T-helper 1 cell (primary cell): ENCODE data around the gene GRIK1.

Experiments
- DNase-seq, 5 donors: peaks; one replicate each; pipeline ENCODE4 v3.0.0-alpha.2; 2012 to 2020

Gene GRIK1

GRCh38 chr21:29661672-29662442 lies 277.9 kb downstream of the GRIK1 start:
- DNase-seq, result no peak

- no peak for DNase-seq
Observed at GRCh38 chr21:29660047-29660720, 279.6 kb downstream of the GRIK1 start.

DNA sequence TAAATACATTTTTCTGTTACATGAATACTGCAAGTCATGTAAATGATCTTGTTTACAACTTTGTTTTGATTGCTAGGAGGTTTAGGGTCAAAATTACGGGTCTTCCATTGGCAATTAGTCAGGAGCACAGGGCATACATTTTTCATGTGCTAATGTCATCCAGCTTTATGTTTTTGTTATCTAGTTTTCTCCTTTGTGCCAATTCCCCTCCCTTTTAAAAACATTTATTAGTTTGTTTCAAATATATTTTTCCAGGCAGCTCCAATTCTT lies 280.9 kb downstream of the GRIK1 start:
- no peak for DNase-seq

DNA sequence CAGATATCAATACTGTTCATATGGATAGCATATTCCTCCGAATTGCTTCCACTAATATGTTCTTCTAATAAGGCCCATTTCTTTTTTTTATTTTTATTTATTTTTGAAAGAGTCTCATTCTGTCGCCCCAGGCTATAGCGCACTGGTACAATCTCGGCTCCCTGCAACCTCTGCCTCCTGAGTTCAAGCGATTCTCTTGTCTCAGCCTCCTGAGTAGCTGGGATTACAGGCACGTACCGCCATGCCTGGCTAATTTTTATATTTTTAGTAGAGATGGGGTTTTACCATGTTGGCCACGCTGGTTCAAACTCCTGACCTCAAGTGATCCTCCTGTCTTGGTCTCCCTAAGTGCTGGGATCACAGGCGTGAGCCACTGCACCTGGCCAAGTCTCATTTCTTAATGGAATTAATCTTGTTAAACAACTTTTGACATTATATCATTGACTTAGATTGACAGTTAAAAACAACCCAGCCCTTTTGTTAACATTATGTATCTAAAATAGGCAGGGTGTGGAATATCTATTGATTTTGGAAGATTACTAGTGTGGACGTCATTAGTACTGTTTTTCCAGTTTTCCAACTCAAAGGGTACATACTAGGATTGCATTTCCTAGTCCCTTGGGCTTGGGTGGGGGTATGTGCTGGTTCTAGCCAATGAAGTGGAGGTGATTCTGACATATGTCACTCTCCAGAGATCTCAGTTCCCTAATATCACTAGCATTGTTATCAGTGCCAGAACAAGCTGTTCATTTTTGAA lies 281.4 kb downstream of the GRIK1 start:
- DNase-seq, result no peak

DNA sequence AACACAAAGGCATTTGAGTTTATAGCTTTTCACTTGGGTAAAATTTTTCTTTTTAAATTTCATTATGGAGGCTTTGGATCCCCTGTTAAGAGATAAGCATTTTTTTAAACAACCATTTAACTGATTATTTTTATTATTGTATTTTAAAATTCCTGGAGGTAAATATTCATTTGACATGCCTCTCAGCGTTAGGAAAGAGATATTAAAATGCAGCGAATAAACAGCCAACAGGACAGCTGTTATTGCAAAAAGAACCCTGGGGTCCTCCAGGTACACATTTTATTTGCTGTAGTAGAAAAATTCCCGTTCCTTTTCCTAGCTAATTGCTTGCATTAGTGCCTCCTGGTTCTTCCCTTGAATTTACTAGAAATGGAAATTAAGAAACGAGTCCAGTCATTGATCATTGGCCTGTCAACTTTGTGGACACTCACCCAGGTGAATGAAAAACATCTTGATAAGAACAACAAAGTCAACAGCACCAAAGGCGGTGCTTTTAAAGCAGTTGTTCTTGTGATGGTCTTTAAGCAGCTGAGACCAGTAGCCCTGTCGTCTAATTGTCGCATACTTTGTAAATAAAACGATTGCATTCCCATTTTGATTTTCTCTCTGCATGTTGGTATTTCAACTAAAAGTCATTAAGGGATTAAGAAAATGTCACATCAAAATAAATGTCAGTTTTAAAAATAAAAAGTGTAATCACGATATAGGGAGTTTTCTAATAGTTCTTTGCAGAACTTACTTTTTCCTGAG lies 282.4 kb downstream of the GRIK1 start:
- DNase-seq, result no peak

GRCh38 chr21:29656504-29657239 lies 283.1 kb downstream of the GRIK1 start:
- peak in 1 of 5 donors; percentile 83 for DNase-seq

- DNase-seq, result no peak
Observed at GRCh38 chr21:29655577-29655976, 284.2 kb downstream of the GRIK1 start.

GRCh38 chr21:29654855-29655254 lies 284.9 kb downstream of the GRIK1 start:
- DNase-seq, result no peak

DNA sequence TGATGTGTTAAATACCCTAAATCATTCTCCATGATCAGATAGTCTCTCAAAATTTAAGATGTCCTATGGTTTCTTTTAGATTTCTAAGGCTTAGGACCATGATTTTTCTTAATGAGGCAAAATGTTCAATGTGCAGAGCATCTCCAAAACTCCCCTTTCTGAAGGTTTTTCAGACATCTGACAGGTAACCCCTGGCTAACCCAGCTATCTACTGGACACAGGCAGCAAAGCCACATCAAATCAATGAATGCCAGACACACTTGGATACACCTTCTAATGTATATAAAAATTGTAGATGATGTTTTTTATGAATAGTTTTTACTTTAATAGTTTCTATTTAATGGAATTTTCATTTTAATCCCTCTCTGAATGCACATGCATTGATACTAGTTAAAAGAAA lies 285.6 kb downstream of the GRIK1 start:
- DNase-seq, result no peak

GRCh38 chr21:29650523-29651022 lies 289.2 kb downstream of the GRIK1 start:
- no peak for DNase-seq

- DNase-seq, result no peak
Observed at GRCh38 chr21:29649406-29649814, 290.4 kb downstream of the GRIK1 start.

- DNase-seq, result no peak
Observed at GRCh38 chr21:29648710-29649240, 291.0 kb downstream of the GRIK1 start.

GRCh38 chr21:29647353-29647781 lies 292.4 kb downstream of the GRIK1 start:
- no peak for DNase-seq

- DNase-seq, result no peak
Observed at GRCh38 chr21:29645666-29646553, 293.9 kb downstream of the GRIK1 start.

DNA sequence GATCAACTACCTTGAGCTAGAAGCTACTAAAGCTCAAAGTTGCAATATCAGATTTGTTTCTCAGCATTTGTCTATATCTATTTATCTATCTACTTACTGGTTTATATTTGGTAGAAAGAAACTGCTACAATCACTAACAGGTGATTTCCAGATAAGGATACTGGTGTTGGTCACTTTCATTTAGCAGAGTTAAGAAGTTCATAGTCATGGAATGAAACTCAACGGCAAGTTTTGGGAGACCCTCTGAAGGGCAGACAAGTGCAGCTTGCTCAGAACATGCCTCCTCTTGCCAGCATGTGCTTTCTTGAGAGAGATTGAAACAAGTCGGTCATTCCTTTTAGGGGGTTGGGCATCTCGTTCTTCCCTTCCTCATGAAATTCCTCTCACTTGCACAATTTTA lies 296.5 kb downstream of the GRIK1 start:
- no peak for DNase-seq

DNA sequence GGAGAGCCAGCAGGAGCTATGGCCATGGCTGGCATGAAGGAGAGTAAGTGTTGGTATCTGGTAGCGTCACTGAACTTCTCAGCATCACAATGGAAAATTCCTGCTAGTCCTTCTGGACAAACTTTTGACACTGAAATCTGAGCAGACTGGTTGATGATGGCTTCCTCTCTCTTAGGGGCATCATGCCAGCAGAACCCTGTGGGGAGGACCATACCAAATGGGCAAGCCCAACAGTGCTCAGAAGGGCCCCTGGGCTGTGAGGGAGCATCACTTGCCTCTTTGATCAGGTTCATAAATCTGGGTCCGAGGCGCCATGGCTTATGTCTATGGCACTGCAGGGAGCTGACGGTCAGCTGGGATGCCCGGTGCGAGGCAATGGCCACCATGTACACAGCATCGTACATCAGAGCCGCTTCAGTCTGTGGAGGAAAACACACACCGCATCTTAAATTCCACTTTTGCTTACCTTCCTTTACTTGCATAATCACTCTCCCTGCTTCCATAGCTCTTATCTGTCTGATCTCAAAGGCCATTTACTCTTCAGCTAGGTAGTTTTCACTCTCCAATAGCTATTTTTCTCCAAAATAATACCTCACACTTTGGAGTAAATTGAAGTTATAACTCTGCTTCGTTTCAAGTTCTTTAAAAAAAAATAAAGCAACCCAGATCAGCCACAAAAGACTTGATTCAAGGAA lies 297.1 kb downstream of the GRIK1 start:
- DNase-seq, result no peak

DNA sequence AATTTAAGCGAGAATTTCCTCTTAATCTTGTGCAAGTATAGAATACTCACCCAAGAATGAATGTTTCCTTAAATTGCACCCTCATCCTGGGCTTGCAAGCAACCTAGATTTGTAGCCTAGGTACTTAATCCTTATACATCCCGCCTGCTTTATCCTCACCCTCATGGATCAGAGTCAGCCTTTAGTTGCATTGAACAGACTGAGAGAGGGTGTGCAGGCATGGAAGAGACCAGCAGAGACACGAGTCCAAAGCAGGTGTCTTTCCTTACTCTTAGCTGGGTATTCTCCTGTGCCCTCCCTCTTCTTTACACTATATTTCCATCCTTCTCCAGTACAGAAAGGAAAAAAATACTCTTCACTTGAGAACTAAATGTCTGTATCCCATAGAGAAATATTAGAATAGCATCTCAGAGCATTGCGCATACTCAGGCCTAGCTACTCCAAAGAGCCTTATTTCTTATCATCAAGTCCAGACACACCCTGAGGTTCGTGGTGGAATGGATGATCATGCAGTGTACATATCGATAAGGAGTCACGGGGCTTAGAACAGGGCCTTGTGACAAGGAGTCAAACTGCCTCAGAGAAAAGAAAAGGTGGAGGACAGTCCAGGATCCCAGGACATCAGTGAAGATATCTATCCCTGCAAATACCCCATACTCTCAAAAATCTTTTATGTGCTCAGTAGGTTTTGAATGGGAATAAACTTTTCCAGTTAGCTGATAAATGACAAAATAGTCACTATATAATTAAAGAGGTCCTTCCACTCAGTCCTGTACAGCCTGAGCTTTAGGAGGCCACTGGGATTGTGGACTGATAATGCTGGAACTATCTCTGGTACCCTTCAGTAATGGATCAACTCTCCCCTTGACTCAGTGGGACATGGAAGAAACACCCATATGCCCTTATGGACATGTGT lies 297.9 kb downstream of the GRIK1 start:
- DNase-seq, result no peak

DNA sequence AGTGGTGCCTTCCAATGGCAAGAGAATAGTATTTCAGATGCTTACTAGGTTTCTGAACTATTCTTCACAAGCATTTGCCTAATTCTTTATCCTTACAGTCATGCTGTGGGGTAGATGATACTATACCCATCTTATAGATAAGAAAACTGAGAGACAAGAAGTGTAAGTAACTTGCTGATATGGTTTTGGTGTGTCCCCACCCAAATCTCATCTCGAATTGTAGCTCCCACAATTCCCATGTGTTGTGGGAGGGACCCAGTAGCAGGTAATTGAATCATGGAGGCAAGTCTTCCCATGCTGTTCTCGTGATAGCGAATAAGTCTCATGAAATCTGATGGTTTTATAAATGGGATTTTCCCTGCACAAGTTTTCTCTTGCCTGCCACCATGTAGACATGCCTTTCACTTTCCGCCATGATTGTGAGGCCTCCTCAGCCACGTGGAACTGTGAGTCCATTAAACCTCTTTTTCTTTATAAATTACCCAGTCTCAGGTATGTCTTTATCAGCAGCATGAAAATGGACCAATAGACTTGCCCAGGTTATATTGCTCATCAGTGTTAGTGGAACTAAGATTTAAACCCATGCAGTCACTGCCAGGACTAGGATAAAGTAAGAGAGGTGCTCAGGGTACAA lies 298.7 kb downstream of the GRIK1 start:
- DNase-seq, result no peak

DNA sequence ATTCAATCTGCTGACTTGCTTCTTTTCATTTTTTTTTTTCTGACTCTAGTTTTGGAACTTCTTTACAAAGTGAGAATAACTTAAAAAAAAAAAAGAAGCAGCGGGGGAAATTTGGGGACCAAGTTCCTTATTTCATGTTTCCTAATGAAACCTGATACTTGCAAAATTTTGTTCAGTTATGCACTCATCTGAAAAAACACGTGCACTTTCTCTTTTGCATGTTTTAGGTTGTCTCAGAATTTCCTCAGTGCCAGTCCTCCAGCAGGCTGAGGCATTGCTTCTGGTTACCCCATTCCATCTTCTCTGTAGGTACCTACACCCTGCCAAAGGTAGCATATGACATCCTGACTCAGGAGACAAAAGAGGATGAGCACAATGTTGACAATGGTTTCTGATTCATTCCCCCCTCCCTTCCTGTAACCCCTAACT lies 299.7 kb downstream of the GRIK1 start:
- DNase-seq, result no peak
